SIG-M5 (cell line): ENCODE measurements around the gene NDOR1.

Source experiments
- DNase-seq: peaks from one replicate; lab custom pipeline; 2025; lab: John Stamatoyannopoulos, UW

Gene NDOR1

DNA sequence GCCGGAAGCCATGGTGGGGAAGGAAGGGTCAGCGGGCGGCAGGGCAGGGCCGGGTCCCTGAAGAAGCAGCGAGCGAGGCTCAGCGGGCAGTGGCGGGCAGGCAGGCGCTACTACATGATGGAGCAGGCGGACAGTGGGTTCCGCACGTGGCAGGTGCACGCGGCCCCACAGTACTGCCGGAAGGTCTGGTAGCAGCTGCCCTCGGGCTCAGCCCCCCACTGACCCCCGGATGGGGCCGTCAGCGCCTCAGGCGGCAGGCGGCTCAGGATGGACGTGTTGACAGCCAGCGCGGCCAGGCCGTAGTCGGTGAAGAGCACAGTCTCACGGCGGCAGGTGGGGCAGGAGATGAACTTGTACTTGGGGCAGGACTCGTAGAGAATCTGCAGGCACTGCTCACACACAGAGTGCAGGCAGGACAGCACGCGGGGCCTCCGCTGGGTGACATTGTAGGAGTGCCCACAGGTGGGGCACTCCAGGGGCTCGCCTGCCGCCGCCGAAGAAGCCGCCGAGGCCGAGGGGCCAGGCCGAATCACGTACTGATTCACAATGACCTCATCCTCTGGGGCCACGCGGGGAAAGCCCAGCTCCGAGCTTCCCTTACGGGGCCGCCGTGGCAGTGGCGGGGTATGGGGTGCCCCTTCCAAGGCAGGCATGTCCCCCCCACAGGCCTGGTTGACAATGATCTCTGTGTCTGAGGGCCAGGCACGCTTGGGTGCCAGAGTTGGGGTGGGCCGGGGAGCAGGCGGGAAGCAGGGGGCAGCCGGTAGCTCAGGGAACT, 15.0 kb downstream of the NDOR1 start:
- DNase-seq, result no peak

DNA sequence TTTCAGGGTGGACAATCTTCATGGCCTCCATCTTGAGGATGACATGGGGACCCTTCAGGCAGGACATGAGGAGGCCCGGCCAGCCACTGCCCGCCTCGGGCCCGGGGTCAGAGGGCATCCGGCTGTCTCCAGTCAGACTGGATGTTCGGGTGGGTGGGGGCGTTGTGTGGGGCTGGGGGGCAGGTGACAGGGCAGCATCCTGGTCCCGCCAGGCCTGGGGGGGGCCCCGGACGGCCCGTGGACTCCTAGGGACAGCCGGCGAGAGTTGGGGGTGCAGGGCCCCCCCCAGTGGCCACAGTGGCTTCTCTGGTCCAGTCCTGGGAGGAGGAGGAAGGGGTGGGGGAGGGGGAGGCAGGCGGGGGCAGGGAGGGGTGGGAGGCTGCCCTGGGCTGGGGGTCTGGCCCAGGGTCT, 15.6 kb downstream of the NDOR1 start:
- DNase-seq, result no peak

DNA sequence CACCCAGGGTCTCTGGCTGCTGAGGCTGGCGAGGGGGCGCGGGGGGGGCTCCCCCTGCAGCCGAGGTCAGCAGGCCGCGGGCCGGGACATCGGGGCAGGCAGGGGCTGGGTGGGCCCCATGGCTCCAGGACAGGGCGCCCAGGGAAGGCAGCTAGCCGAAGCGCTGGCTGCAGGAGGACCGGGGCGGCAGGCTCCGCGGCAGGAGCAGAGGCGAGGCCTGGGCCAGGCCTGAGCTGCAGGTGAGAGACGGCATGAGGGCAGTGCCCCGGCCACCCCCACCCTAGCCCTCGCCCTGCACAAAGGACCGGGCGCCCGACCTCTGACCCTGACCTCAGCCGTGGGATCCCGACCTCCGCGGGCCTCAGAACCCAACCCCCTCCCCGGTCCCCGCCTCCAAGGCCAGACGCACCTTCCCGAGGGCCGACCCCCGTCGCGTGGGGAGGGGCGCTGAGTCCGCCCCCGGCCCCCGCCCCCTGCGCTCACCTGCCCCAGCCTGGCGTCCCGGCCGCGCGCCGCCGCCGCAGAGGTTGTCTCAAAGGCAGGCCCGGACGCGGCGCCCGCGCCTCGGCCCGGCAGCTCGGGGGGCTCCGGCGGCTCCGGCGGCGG, 16.1 kb downstream of the NDOR1 start:
- DNase-seq, result no peak

DNA sequence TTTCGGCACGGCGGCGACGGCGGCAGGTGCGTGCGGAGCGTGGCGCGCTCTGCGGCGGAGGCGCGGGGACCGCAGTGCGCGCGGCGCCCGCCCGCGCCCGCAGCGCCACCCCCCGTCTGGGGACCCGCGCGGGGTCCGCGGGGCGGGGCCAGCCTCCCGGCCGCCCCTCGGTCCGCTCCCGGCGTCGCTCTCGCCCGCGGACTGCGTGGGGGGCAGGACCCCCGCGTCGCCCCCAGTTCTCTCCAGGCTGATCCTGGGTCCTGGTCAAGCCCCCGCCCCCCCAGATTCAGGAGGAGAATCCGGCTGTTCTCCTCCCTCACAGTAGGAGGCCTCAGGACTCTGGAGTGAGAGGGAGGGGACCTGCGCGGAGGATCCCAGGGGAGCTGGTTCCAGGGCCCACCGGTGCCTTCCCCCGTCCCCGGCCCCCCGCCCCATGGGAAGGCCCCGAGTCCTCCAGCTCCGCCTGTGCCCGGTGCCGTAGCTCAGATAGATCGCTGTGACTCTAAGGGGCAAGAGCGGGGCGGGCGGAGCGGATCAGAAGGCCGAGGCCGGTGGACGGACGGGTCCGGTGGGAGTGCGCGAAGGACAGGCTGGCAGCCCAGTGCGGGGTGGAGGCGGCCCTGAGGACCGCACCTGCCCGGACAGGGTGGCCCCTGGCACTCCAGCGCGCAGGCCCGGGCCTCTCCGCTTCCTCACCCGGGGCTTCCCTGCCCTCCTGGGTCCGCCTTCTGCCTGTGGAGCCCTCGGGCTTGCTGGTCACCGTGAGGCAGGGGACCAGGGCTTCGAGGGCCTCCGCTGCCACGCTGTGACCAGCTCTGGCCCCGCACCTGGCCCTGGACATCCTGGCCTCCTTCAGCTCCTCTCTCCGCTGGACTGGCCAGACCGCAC, 16.9 kb downstream of the NDOR1 start, which contains the start of gene RNF208:
TSS of gene RNF208 (minus strand) at position 51 of the 888 bp plus-strand sequence. CDS start 1,028 bp downstream, outside the sequence.
- DNase-seq, result no peak

DNA sequence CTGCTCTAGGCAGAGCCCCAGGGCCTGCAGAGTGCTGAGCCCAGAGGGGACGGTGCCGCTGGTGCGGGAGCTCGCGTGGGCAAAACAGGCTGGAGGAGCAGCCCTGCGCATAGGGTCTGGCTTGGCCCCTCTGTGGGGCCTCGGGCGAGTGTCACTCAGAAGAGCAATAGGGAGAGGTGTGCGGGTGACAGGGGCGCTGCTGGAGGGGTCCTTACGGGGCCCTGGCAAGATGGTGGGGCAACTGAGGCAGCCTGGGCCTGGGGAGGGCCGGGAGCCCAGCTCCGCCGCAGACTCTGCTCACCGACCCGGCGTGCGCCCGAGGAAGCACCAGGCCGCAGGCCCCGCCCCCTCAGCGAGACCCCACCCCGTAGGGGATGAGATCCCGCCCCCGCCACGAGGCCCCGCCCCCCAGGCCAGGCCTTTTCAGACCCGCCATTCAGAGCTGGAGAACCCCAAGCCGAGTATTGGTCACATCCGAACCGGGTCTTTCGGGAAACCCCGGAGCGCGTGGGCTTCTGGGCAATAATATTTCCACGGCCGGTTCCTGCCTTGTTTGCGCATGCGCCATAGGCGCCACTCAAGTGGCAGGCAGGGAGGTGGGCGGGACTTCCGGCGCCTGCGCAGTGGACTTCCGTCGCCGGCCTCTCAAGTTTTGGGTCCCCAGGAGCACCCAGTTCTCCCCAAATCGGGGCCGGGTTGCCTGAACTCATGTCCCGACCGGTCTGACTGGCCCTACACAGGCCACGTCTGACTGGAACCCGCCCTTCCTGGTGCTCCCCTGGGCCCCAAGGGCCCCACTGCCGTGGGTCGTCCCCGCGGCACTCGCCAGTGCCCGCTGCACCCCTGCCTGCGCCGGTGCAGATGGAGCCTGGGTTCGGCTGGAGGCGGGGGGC, 17.8 kb downstream of the NDOR1 start:
- peak; percentile 92 for DNase-seq

DNA sequence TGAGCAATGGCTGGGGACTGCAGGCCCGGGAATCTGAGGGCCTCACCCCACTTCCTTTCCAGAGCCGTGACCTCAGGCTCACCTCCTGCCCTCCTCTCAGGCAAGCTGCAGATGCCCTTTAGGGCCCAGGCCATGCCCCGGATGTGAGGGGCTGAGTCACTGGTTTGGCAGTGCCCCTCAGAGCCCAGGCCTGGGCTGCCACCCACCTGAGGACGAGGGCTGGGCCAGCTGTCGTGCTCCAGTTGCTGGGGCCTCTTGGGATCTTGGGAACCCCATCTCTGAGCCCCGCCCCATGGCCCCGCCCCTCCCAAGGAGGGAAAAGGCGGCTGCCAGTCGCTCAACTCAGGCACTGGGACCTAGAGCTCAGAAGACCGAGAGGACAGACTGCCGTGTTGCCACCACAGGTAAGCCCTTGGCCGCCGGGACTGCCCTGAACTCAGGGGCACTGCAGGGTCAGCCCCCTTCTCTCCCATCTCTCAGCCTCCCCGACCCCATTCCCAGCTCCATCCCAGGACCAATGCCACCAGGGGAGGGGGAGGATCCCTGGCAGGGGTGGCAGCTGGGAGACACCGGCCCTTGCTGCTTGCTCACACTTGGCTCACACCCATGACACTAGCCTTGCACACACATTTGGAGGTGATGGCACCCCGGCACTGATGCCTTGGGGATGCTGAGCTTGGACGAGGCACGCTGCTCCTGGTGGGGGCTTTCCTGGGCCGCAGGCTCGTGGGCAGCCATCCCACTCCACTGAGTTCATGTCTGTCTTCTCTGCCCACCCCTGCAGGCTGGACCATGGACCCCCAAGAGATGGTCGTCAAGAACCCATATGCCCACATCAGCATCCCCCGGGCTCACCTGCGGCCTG, 19.6 kb downstream of the NDOR1 start, which contains the start of gene CYSRT1:
TSS of gene CYSRT1 (plus strand) at position 345 of the 865 bp plus-strand sequence. CDS start at position 793, 448 bp downstream.
- DNase-seq, result no peak

DNA sequence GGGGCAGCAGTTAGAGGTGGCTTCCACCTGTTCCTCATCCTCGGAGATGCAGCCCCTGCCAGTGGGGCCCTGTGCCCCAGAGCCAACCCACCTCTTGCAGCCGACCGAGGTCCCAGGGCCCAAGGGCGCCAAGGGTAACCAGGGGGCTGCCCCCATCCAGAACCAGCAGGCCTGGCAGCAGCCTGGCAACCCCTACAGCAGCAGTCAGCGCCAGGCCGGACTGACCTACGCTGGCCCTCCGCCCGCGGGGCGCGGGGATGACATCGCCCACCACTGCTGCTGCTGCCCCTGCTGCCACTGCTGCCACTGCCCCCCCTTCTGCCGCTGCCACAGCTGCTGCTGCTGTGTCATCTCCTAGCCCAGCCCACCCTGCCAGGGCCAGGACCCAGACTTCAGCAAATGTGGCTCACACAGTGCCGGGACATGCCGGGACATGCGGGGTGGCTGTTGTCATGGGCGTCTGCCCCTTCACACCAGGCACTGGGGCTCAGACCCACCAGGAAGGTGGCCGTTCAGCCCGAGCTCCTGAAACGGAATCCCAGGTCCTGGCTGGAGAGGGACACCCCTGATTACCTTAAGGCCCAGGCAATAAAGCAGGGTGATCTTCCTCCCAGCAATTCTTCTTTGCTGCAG, 20.3 kb downstream of the NDOR1 start:
- DNase-seq, result no peak

DNA sequence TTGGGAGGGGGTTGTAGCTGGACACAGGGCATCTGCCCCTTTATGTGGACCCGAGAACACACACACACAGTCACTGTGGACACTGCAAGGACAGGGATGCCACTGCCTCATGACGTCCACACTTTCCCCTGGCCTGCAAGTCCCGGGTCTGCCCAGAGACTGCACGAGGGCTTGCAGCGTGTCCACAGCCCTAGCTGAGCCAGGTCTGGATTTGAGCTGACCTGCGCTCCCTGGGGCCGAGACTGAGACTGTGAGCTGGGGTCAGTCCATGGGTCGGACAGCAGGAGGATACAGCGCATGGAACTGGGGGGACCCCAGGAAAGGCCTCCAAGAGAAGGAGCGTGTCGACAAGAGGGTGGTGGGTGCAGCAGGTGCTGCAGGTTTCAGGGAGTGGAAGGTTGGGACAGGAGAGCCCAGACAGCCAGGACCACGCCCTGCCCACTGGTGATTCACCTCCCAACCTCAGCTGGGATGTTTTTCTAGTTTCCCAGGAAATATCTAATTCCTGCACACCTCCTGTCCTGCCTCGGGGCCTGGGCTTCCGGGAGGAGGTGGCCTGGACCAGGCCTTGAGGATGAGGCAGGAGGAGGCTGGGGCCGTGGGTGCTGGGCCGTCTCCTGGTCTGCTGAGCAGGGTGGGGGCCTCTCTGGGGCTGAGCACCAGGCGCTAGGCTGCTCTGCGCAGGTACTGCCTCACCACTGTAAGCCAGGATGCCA, 21.0 kb downstream of the NDOR1 start:
- DNase-seq, result no peak

DNA sequence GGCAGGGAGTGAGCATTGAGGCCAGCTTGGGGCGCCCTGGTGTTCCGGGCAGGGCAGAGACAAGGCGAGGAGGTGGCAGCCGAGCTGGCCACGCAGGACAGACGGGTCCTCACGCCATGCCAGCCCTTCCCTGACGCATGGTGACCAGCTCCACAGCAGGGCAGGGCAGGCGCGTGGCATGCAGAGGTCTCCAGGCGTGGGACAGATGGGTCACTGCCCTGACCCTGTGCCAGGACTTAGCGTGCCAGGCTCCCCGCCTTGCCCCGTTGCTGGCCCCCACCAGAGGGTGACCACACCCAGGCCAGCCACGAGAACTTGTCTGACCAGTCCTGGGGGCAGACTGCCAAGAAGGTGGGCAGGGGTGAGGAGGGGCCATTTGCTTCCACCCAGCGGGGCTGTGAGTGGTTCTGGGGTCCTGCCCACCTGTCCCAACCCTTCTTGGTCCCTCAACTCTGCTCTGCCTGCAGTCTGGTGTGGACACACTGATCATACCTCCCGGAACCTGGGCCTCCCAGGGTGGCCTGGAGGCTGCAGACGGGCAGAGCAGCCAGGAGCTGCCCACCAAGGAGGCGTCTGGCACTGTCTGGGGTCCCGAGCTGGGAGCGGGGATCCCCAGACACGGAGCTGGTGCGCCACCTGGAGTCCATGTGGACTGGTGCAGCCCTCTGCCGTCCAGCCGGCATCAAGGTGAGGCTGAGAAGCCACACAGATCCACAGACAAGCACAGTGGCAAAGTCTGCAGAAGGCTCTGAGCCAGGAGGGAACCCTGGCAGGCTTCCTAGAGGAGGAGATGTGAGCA, 21.8 kb downstream of the NDOR1 start, which contains the start of gene RNF224:
TSS of gene RNF224 (plus strand) at position 449 of the 799 bp plus-strand sequence. CDS start 834 bp downstream, outside the sequence.
- no peak for DNase-seq

DNA sequence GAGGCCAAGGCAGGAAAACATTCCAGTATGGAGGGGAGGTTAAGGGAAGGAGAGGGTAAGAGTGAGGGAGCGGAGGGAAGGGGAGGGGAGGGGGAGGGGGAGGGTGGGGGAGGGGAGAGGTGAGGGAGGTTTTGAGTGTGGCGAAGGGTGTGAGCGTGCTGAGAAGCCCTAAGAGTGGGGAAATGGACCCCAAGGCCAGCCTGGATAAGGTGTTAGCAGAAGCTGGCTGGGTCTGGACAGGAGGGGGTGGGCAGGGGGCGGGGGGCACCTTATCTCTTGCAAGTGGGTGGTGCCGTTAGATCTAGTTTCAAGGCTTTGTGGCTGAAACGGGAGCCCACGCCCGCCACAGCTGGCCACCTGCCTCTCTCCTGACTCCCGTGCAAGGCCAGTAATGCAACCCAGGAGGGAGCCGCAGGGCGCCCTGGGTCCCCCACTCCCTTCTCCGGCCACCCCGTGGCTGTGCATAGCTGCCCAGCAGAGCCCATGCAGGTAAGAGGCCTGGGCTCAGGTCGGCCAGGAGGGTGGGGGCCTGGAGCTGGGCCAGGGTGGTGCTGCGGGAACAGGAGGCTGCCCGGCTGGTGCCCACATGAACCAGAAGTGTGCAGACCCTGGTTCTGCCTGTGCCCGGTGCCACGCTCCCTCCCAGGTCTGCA, 22.5 kb downstream of the NDOR1 start:
- no peak for DNase-seq

DNA sequence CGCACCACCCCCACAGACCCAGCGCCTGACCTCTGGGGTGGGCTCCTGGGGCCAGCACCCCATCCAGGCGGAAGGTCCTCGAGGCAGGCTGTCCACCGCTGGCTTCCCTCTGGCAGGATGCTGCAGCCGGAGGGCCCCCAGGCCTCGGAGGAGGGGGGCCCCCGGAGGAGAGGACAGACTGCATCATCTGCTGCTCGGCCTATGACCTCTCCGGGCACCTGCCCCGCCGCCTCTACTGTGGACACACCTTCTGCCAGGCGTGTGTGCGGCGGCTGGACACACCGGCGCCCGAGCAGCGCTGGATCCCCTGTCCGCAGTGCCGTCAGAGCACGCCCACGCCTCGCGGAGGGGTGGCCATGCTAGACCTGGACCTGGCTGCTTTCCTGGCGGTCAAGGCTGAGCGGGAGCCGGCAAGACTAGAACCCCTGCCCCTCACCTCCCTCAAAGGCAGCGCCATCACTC, 23.0 kb downstream of the NDOR1 start:
- DNase-seq, result no peak

DNA sequence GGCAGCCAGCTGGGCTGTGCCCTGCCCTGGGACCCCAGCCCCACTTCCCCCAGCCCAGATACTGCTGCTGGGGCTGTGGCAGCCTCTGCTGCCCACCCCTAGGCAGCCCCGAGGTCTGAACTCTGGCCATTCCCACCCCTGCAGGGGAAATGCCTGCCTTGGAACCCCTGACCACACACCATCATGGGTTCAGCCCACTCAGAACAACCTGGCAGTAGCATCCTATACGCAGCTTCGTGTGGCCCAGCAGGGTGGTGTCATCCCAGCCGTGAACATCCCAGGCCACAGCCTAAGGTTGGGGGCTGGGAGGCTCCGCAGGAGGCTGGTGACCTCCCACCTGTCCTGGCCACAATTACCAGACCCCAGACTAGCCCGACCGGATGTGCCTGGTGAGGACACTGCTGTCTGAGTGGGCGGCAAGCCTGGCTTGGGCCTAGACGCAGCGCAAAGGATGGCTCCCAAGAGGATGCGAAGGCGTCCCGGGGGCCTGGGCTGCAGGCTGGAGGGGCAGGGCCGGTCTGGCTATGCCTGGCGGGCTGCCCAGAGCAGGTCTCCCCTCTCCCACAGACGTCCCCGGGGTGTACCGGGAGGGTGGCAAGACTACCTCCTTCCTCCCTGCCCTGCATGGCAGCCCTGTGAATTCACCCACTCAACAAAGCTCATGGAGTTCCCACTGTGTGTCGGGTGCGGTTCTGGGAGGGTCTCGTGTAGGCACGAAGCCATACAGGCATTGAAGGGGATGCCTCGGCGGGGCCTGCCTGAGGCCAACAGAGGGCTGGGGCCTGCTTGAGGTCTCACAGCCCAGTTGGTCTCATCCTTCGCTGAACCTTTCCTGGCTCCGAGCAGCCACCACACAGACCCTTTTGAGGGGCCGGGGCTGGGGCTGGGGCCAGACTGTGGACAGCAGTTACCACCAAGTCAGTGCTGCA, 23.7 kb downstream of the NDOR1 start:
- no peak for DNase-seq

DNA sequence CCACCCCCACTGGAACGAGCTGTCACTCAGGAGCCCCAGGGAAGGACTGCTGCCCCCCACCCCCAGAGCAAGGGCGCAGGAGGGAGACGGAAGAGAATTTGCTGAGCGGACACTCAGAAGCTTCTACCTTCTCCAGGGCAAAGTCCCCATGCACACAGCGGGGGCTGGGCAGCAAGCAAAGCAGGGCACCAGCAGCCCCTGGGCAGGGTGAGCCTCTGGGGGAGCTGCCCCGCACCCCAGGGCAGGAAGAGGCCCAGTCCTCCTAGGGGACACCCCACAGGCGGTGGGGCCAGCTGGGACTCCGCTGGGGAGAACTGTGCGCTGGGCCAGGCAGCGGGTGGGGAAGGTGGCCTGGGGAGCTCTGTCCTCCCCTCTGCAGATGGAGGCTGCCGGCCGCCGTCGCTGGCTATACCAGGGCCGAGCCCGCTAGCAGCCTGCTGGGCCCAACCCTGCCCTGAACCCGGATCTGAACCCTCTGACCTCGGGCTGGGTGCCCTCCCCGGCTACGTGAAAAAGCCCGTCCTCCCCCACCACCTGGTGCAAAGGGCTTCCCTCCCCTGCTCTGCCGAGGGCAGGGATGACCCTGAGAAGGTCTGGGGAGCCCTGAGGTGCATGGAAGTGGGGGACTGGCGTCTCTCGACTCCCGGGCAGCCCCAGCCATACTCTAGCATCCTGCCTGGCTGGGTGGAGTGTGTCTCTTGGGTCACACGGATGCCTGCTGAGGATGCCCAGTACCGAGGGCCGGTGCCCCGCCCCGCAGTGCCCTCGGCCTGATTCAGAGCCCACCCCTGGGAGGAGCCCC, 24.6 kb downstream of the NDOR1 start:
- DNase-seq, result no peak

DNA sequence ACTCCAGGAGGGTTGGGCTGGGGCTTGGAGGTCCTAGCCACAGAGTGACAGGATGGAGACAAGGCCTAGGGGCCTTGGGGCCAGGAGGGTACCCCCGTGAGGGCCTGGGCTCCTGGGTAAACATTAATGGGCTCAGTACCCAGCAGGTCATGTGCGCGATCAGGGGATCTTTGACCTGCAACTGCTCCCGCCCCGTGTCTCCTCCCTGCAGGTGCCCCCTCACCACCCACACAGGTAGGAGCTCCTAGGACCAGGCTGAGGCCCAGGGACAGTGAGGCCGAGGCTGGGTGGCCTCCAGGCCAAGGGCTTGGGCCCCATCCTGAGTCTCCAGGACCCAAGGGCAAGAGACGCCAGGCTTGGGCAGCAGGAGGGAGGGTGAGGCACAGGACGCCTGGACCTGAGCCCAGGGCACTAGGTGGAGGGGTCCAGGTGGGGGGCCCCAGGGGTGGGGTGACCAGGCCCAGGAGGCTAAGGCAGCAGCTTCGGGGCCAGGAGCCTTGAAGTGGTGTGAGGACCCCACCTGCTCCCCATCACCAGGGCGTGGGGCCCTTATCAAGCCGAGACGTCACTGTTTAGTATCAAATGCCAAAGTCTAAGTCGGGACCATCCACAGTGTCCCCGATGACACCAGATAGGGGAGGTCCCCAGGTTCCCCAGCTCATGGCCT, 25.3 kb downstream of the NDOR1 start, which contains the start of gene SLC34A3:
TSS of gene SLC34A3 (plus strand) at position 197 of the 667 bp plus-strand sequence. CDS start 802 bp downstream, outside the sequence.
- no peak for DNase-seq
